Muscle layer of colon (tissue), 2 donors: ENCODE data around the gene KDM2B.

Experiments
- H3K27ac ChIP-seq: one replicate; pipeline ENCODE4 v1.7.0; 2013; ENCODE audit warnings: low read depth, mild to moderate bottlenecking, low read length, moderate library complexity
- H3K27me3 ChIP-seq, 2 donors: one replicate each; pipeline ENCODE4 v1.7.0; 2013; ENCODE audit warnings: low read length in 2 of 2, mild to moderate bottlenecking in 2 of 2; ENCODE audit not compliant: insufficient read depth in 2 of 2, control insufficient read depth in 1 of 2
- H3K36me3 ChIP-seq: one replicate; pipeline ENCODE4 v1.7.0; 2013; ENCODE audit warnings: mild to moderate bottlenecking, low read length; ENCODE audit not compliant: insufficient read depth
- H3K4me1 ChIP-seq: one replicate; pipeline ENCODE4 v1.7.0; 2013; ENCODE audit warnings: mild to moderate bottlenecking, low read length; ENCODE audit not compliant: insufficient read depth
- H3K4me3 ChIP-seq, 2 donors: one replicate each; pipeline ENCODE4 v1.7.0; 2013; ENCODE audit warnings: low read length in 2 of 2, low read depth in 1 of 2, mild to moderate bottlenecking in 1 of 2, moderate library complexity in 1 of 2
- H3K9ac ChIP-seq: one replicate; pipeline ENCODE4 v1.7.0; 2013; ENCODE audit warnings: low read length
- H3K9me3 ChIP-seq: one replicate; pipeline ENCODE4 v1.7.0; 2013; ENCODE audit warnings: mild to moderate bottlenecking, low read length
- donor health status: abdominal sarcoma.
- donor health status: Adenocarcinoma of cecum.

The KDM2B gene

DNA sequence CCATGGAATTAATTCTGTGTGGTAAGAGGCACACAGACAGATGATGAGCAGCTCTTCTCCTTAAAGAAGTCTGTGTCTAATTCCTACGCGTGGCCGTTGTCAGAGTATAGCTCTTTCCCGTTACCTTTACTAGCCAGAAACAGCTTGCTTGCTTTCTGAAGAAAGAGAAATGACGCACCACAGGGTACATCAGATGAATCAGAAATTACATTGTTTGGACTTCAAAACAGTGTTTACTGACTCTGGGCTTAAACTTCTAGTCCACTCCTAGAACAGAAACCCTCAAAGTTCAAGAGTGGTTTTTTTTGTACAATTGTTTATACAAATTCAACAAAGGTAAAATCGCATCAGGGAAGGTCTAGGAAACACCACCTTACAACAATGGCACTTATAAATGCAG, 151.9 kb downstream of the KDM2B start:
- Histone ChIP-seq H3K27ac (no peak overlapping the region), H3K9me3 (no peaks in the 10 kb centered on the region), H3K4me1 (peaks cover 6% of the 10 kb centered on the region)

DNA sequence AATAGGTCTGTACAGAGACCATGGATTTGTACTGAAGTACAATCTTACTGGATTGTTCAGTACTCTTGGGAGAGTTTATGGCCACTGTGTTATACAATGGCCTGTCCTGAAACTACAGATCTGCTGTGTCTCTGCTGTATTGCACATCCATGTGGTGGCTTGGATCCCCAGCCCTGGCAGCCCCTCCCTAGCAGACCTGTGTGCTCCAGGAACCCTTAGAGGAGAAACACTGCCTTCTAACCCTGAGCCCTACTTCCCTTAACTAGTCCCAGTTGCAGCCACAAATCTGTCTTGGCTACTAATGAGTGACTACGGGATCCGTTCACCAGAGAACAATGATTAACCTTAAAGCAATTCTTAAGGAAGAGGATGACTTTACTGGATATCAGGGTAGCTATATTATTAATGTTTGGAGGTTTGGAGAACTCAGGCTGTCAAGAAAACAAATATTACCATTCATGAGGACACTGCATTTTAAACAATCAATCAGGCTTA, 153.2 kb downstream of the KDM2B start:
- Histone ChIP-seq H3K27ac (no peak overlapping the region), H3K4me3 (no peak overlapping the region), H3K9ac (no peak overlapping the region), H3K9me3 (no peaks in the 10 kb centered on the region), H3K4me1 (peaks cover 8% of the 10 kb centered on the region), H3K27me3 (no peaks in the 10 kb centered on the region), H3K36me3 (peaks cover 73% of the 10 kb centered on the region)

More for the DNA sequence above, 151.9 kb downstream of the KDM2B start:
- no peak overlapping the region for H3K9ac ChIP-seq
- H3K27me3 ChIP-seq: no peaks in the 10 kb centered on the region
- peaks cover 71% of the 10 kb centered on the region for H3K36me3 ChIP-seq
- no peak overlapping the region for H3K4me3 ChIP-seq

- Histone ChIP-seq H3K9ac (no peak overlapping the region), H3K4me1 (peaks cover 8% of the 10 kb centered on the region), H3K27me3 (no peaks in the 10 kb centered on the region), H3K36me3 (peaks cover 63% of the 10 kb centered on the region), H3K27ac (no peak overlapping the region), H3K4me3 (no peak overlapping the region), H3K9me3 (no peaks in the 10 kb centered on the region)
Measured at GRCh38 chr12:121424624-121424975, 156.2 kb downstream of the KDM2B start.

DNA sequence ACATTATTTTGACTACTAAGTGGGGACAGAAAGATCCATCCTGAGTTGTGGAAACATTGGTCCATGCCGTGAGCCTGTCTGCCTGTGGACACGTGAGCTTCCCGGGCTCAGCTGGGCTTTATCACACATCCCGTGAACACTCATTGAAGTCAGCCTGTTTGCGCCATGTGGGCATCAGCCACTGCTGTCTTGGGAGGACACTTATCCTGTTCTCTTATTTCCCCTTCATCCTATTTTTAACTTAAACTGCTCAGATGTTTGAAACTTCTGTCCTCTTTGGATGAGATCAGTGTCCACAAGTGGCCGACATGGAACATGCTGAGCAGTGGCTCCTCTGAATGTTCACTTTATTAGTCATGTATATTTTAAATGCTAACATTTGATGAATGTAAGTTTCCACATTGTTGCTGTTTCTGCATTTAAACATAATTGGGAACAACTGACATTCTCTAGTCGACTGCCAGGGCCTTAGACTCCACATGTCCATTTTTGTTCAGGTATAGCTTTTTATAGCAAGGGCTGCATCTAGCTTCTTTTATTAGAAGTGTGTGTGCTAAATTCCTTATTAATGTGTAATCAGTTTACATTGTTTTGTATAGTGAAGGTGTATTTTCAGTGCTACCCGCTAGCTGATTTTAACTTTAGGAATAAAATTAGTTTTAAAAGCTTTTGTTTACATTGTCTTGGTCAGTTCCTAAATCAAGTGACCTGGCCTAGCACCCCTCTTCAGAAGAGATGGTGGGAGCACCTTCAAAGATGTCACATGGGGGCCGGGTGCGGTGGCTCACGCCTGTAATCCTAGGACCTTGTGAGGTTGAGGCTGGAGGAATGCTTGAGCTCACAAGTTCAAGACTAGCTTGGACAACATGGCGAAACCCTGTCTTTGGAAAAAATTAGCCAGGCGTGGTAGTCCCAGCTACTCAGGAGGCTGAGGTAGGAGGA, 156.9 kb downstream of the KDM2B start:
- H3K36me3 ChIP-seq: peaks cover 62% of the 10 kb centered on the region
- H3K4me3 ChIP-seq: no peak overlapping the region
- H3K9ac ChIP-seq: no peak overlapping the region
- no peaks in the 10 kb centered on the region for H3K9me3 ChIP-seq
- H3K27ac ChIP-seq: no peak overlapping the region
- peaks cover 8% of the 10 kb centered on the region for H3K4me1 ChIP-seq
- H3K27me3 ChIP-seq: no peaks in the 10 kb centered on the region

- H3K36me3 ChIP-seq: peaks cover 58% of the 10 kb centered on the region
Measured at GRCh38 chr12:121423253-121423652, 157.6 kb downstream of the KDM2B start.

DNA sequence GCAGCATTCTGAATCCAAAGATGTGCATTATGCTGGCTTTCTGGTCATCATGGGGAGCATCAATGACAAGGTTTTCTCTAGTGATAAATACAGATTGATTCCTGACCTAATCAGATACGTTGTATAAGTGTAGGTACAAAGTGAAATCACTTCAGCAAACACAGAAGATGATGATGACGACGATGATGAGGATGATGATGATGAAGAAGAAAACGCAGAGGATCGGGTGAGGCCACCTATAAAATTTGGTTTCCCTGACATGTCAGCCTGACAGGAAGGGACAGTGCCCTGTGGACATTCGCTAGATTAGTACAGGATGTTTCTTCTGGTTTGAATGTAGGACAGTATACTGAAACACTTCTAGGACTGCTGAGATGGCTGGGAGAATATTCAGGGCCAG, 160.7 kb downstream of the KDM2B start:
- Histone ChIP-seq H3K4me3 (no peak overlapping the region), H3K36me3 (peaks cover 63% of the 10 kb centered on the region), H3K27ac (no peak overlapping the region), H3K4me1 (peaks cover 8% of the 10 kb centered on the region), H3K9me3 (no peaks in the 10 kb centered on the region), H3K9ac (no peak overlapping the region), H3K27me3 (no peaks in the 10 kb centered on the region)

More at GRCh38 chr12:121423253-121423652, 157.6 kb downstream of the KDM2B start:
- H3K9ac ChIP-seq: no peak overlapping the region
- no peaks in the 10 kb centered on the region for H3K9me3 ChIP-seq
- no peak overlapping the region for H3K4me3 ChIP-seq
- peaks cover 8% of the 10 kb centered on the region for H3K4me1 ChIP-seq
- H3K27ac ChIP-seq: no peak overlapping the region
- no peaks in the 10 kb centered on the region for H3K27me3 ChIP-seq

- H3K4me1 ChIP-seq: no peaks in the 10 kb centered on the region
- peaks cover 45% of the 10 kb centered on the region for H3K36me3 ChIP-seq
- no peak overlapping the region for H3K9ac ChIP-seq
- no peaks in the 10 kb centered on the region for H3K9me3 ChIP-seq
- no peak overlapping the region for H3K27ac ChIP-seq
- H3K4me3 ChIP-seq: no peak overlapping the region
- no peaks in the 10 kb centered on the region for H3K27me3 ChIP-seq
Measured at GRCh38 chr12:121417847-121418246, 163.0 kb downstream of the KDM2B start.

DNA sequence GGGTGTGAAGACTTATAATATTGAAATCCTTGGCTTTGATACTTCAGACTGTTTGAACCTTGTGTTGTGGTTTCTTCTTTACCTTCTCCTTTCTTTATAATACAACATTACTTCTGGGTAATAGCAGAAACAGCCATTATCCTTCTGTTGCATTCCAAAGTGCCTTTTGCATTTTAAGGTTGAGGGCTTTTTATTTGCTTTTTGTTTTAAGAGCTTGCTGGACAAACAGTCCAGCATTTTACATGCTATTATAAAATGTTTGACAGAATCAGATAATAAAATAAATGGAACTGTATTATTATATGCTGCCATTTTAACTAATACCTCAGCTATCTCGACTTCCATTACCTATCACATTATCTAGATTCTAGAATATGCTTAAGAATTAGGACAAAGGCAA, 166.9 kb downstream of the KDM2B start:
- Histone ChIP-seq H3K27me3 (no peaks in the 10 kb centered on the region), H3K36me3 (peaks cover 23% of the 10 kb centered on the region), H3K9ac (no peak overlapping the region), H3K4me3 (no peak overlapping the region), H3K4me1 (no peaks in the 10 kb centered on the region), H3K9me3 (no peaks in the 10 kb centered on the region), H3K27ac (no peak overlapping the region)

DNA sequence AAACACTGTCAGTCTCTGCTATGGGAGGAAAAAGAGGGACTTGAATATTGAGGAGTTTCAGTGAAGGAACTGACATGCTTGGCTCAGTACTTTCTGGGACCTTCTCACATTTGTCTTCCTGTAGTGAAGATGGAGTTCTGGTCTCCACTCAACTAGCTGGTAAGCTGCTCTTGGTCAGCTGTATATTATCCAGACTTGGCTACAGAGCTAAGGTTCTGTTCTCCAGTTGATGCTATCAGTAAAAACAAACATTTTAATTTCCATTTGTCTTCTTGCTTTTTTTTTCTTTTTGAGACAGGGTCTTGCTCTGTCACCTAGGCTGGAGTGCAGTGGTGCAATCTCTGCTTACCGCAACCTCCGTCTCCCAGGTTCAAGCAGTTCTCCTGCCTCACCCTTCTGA, 175.6 kb downstream of the KDM2B start:
- Histone ChIP-seq H3K36me3 (peaks cover 15% of the 10 kb centered on the region), H3K4me3 (no peak overlapping the region), H3K4me1 (peaks cover 24% of the 10 kb centered on the region), H3K9me3 (no peaks in the 10 kb centered on the region), H3K27ac (no peak overlapping the region), H3K9ac (no peak overlapping the region), H3K27me3 (no peaks in the 10 kb centered on the region)

DNA sequence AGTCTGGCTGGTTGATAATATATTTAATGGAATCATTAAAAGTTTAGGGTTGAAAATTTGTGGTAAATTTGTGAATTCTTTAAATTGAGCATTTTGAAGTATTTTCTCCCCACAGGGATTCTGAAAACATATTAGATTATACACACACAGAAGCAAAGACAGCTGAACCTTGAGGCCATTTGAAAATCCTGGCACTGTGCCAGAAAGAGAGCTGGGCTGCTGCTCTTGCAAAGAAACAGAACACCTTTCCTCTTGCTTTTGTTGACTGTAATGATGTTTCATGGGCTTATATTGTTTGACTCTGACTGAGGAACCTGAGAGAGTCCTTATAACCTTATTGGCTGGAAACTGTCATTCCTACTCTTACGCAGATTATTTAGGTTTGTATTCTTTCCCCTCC, 176.1 kb downstream of the KDM2B start:
- peaks cover 24% of the 10 kb centered on the region for H3K4me1 ChIP-seq
- no peak overlapping the region for H3K4me3 ChIP-seq
- H3K9ac ChIP-seq: no peak overlapping the region
- peaks cover 15% of the 10 kb centered on the region for H3K36me3 ChIP-seq
- no peak overlapping the region for H3K27ac ChIP-seq
- H3K9me3 ChIP-seq: no peaks in the 10 kb centered on the region
- H3K27me3 ChIP-seq: no peaks in the 10 kb centered on the region

- no peaks in the 10 kb centered on the region for H3K27me3 ChIP-seq
- no peaks in the 10 kb centered on the region for H3K9me3 ChIP-seq
- H3K4me3 ChIP-seq: no peak overlapping the region
- no peak overlapping the region for H3K9ac ChIP-seq
- no peak overlapping the region for H3K27ac ChIP-seq
- peaks cover 15% of the 10 kb centered on the region for H3K36me3 ChIP-seq
- H3K4me1 ChIP-seq: peaks cover 31% of the 10 kb centered on the region
Measured at GRCh38 chr12:121403721-121404120, 177.1 kb downstream of the KDM2B start.
